GM23338 (cell line): ENCODE measurements around the gene TUB. TPM values are rescaled to one million over a fixed set of nuclear protein-coding genes. Genes with fewer than 3 reads are reported as not detected.

Experiments
- ATAC-seq: fragments of 200-7000 bp; cut with Tn5 transposase; 3 replicates; pipeline ENCODE4 v1.9.1; 2020
- DNase-seq: peaks from one replicate; pipeline ENCODE4 v3.0.0-alpha.2; 2015; ENCODE audit warnings: low spot score
- H2AFZ ChIP-seq: fragments of 200-600 bp; sonication (generic); 2 replicates; pipeline ENCODE4 v1.8.0; 2016; ENCODE audit warnings: antibody characterized with exemption, mild to moderate bottlenecking, moderate library complexity
- H3F3A ChIP-seq: fragments of 200-600 bp; sonication (generic); replicated peaks from 2 replicates; pipeline ENCODE4 v1.8.0; 2017; ENCODE audit warnings: antibody characterized with exemption, mixed run types, low read depth
- H3K27ac ChIP-seq: fragments of 200-600 bp; sonication (generic); 2 replicates; pipeline ENCODE4 v1.6.1; 2016; ENCODE audit warnings: low read depth
- H3K27me3 ChIP-seq: fragments of 200-600 bp; sonication (generic); 2 replicates; pipeline ENCODE4 v1.8.0; 2016; ENCODE audit warnings: mild to moderate bottlenecking, mixed run types, moderate library complexity; ENCODE audit not compliant: insufficient read depth
- H3K36me3 ChIP-seq: fragments of 200-600 bp; sonication (generic); 2 replicates; pipeline ENCODE4 v1.8.0; 2016; ENCODE audit warnings: mild to moderate bottlenecking; ENCODE audit not compliant: insufficient read depth
- H3K4me1 ChIP-seq: fragments of 200-600 bp; sonication (generic); 2 replicates; pipeline ENCODE4 v1.8.0; 2016; ENCODE audit warnings: mild to moderate bottlenecking, moderate library complexity; ENCODE audit not compliant: insufficient read depth
- H3K4me2 ChIP-seq: fragments of 200-600 bp; sonication (generic); 2 replicates; pipeline ENCODE4 v1.7.1; 2017; ENCODE audit warnings: mixed run types
- H3K4me3 ChIP-seq: fragments of 200-600 bp; sonication (generic); 2 replicates; pipeline ENCODE4 v1.6.1; 2016; ENCODE audit warnings: mixed run types
- H3K79me2 ChIP-seq: fragments of 200-600 bp; sonication (generic); replicated peaks from 2 replicates; pipeline ENCODE4 v1.8.0; 2017; ENCODE audit warnings: mild to moderate bottlenecking; ENCODE audit not compliant: insufficient read depth
- H3K9me2 ChIP-seq: fragments of 200-600 bp; sonication (generic); 2 replicates; pipeline ENCODE4 v1.8.0; 2017; ENCODE audit not compliant: insufficient read depth
- H4K20me1 ChIP-seq: fragments of 200-600 bp; sonication (generic); replicated peaks from 2 replicates; pipeline ENCODE4 v1.8.0; 2017; ENCODE audit warnings: mild to moderate bottlenecking; ENCODE audit not compliant: insufficient read depth
- H3K27ac Mint-ChIP-seq: 2 replicates; pipeline ENCODE4 v1.8.0; 2020; ENCODE audit warnings: inconsistent platforms, mild to moderate bottlenecking, moderate library complexity, mixed read lengths
- H3K27me3 Mint-ChIP-seq: 3 replicates; pipeline ENCODE4 v1.8.0; 2022; ENCODE audit warnings: low read depth, mild to moderate bottlenecking, moderate library complexity, mixed read lengths, inconsistent platforms; ENCODE audit not compliant: insufficient read depth, poor library complexity
- H3K36me3 Mint-ChIP-seq: 3 replicates; pipeline ENCODE4 v1.8.0; 2021; ENCODE audit warnings: low read depth, mild to moderate bottlenecking, inconsistent platforms, moderate library complexity, mixed read lengths
- H3K4me1 Mint-ChIP-seq: 3 replicates; pipeline ENCODE4 v1.8.0; 2020; ENCODE audit warnings: mild to moderate bottlenecking, inconsistent platforms, mixed read lengths
- H3K4me3 Mint-ChIP-seq: 3 replicates; pipeline ENCODE4 v1.8.0; 2021; ENCODE audit warnings: moderate library complexity, mild to moderate bottlenecking, inconsistent platforms, mixed read lengths
- H3K9me3 Mint-ChIP-seq: 3 replicates; pipeline ENCODE4 v1.8.0; 2020; ENCODE audit warnings: moderate library complexity, mild to moderate bottlenecking, inconsistent platforms, mixed read lengths
- CREB1 ChIP-seq: fragments of 250-450 bp; sonication (Bioruptor Pico); IDR thresholded peaks from 2 replicates; pipeline ENCODE4 v1.5.0; 2020; ENCODE audit warnings: low read depth, mild to moderate bottlenecking, moderate library complexity
- ETS1 ChIP-seq: IDR thresholded peaks from 2 replicates; pipeline ENCODE4 v1.6.1; 2016; ENCODE audit warnings: antibody characterized with exemption
- EZH2 ChIP-seq: fragments of 200-600 bp; sonication (generic); IDR thresholded peaks from one replicate; pipeline ENCODE4 v1.8.0; 2017; ENCODE audit warnings: antibody characterized with exemption, mild to moderate bottlenecking, low read depth; ENCODE audit not compliant: unreplicated experiment
- EZH2phosphoT487 ChIP-seq: fragments of 200-600 bp; sonication (generic); IDR thresholded peaks from one replicate; pipeline ENCODE4 v1.8.1; 2018; ENCODE audit warnings: antibody characterized with exemption; ENCODE audit not compliant: unreplicated experiment
- JUNB ChIP-seq: IDR thresholded peaks from one replicate; pipeline ENCODE4 v1.6.1; 2016; ENCODE audit warnings: antibody characterized with exemption; ENCODE audit not compliant: unreplicated experiment
- NANOG ChIP-seq: IDR thresholded peaks from 2 replicates; pipeline ENCODE4 v1.6.1; 2016; ENCODE audit warnings: antibody characterized with exemption, borderline replicate concordance
- POLR2AphosphoS5 ChIP-seq: IDR thresholded peaks from 2 replicates; pipeline ENCODE4 v1.6.1; 2016; ENCODE audit warnings: antibody characterized with exemption, low read depth
- STAT1 ChIP-seq: IDR thresholded peaks from one replicate; pipeline ENCODE4 v1.6.1; 2016; ENCODE audit warnings: antibody characterized with exemption; ENCODE audit not compliant: unreplicated experiment
- ZNF331 ChIP-seq: fragments of 250-450 bp; sonication (Bioruptor Pico); IDR thresholded peaks from 2 replicates; pipeline ENCODE4 v1.5.0; 2020; ENCODE audit warnings: low read depth, mild to moderate bottlenecking, moderate library complexity
- polyA plus RNA-seq: library from polyadenylated mRNA; unstranded; fragments of >200 nt; fragmentation: Nextera tagmentation; extraction: Ambion mirVana; gene quantifications from 2 replicates; pipeline ENCODE4 v1.2.1, GENCODE V29; 2016
- total RNA-seq: library from RNA; depleted of rRNA; stranded (reverse); fragments of >200 nt; shearing (Covaris generic); gene quantifications from 2 replicates; pipeline ENCODE4 v1.2.3, GENCODE V29; 2014
- TF ChIP-seq, protein P1 (sequence below): fragments of 250-450 bp; sonication (Bioruptor Pico); IDR thresholded peaks from 2 replicates; pipeline ENCODE4 v1.5.0; 2020; ENCODE audit warnings: mild to moderate bottlenecking, moderate library complexity

The TUB gene
- total and polyA plus RNA-seq, 2 experiments from 2014 or later = 5.5 to 30.4 TPM

DNA sequence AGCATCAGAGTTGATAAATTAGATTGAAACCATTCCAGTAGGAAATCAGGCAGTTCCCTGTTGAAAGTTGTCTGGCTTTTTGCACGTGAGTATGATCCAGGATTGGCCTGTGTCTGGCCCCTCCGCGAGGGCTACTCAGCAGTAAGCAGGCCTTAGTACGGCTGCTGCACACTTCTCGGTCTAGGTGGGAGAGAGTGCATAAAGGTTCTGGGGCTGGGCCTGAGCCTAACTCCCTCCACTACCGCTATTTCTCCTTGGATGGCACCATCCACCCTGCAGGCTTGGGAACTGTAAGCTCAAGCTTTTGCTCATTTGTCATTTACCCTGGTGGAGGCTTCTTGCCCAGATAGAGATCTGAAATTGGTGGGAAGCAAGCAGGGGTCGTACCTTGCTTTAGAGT, 22.0 kb downstream of the TUB start (continued):
- TF ChIP-seq, protein P1, sequence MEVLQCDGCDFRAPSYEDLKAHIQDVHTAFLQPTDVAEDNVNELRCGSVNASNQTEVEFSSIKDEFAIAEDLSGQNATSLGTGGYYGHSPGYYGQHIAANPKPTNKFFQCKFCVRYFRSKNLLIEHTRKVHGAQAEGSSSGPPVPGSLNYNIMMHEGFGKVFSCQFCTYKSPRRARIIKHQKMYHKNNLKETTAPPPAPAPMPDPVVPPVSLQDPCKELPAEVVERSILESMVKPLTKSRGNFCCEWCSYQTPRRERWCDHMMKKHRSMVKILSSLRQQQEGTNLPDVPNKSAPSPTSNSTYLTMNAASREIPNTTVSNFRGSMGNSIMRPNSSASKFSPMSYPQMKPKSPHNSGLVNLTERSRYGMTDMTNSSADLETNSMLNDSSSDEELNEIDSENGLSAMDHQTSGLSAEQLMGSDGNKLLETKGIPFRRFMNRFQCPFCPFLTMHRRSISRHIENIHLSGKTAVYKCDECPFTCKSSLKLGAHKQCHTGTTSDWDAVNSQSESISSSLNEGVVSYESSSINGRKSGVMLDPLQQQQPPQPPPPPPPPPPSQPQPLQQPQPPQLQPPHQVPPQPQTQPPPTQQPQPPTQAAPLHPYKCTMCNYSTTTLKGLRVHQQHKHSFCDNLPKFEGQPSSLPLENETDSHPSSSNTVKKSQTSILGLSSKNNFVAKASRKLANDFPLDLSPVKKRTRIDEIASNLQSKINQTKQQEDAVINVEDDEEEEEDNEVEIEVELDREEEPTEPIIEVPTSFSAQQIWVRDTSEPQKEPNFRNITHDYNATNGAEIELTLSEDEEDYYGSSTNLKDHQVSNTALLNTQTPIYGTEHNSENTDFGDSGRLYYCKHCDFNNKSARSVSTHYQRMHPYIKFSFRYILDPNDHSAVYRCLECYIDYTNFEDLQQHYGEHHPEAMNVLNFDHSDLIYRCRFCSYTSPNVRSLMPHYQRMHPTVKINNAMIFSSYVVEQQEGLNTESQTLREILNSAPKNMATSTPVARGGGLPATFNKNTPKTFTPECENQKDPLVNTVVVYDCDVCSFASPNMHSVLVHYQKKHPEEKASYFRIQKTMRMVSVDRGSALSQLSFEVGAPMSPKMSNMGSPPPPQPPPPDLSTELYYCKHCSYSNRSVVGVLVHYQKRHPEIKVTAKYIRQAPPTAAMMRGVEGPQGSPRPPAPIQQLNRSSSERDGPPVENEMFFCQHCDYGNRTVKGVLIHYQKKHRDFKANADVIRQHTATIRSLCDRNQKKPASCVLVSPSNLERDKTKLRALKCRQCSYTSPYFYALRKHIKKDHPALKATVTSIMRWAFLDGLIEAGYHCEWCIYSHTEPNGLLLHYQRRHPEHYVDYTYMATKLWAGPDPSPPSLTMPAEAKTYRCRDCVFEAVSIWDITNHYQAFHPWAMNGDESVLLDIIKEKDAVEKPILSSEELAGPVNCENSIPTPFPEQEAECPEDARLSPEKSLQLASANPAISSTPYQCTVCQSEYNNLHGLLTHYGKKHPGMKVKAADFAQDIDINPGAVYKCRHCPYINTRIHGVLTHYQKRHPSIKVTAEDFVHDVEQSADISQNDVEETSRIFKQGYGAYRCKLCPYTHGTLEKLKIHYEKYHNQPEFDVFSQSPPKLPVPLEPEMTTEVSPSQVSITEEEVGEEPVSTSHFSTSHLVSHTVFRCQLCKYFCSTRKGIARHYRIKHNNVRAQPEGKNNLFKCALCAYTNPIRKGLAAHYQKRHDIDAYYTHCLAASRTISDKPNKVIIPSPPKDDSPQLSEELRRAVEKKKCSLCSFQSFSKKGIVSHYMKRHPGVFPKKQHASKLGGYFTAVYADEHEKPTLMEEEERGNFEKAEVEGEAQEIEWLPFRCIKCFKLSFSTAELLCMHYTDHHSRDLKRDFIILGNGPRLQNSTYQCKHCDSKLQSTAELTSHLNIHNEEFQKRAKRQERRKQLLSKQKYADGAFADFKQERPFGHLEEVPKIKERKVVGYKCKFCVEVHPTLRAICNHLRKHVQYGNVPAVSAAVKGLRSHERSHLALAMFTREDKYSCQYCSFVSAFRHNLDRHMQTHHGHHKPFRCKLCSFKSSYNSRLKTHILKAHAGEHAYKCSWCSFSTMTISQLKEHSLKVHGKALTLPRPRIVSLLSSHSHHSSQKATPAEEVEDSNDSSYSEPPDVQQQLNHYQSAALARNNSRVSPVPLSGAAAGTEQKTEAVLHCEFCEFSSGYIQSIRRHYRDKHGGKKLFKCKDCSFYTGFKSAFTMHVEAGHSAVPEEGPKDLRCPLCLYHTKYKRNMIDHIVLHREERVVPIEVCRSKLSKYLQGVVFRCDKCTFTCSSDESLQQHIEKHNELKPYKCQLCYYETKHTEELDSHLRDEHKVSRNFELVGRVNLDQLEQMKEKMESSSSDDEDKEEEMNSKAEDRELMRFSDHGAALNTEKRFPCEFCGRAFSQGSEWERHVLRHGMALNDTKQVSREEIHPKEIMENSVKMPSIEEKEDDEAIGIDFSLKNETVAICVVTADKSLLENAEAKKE (CRISPR knock-in tag) = no peak

DNA sequence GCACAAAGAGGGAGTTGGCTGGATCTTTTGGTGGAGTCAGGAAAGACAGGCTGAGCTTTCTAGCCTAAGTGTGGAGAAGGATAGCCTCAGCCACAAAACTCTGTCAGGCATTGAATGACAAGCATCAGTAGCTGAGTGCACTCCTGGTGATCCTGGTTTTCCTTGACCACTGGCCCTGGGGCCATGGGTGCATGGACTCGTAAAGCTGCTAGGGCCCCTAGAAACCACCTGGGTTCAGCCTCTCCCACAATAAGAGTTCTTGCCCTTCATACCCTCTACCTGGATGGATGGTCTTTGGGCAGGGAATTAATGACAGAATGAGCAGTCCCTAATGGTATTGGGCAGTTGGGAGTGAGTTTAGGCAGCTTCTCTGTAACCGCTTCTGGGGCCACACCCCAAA, 22.9 kb downstream of the TUB start:
- peaks cover 13% of the 10 kb centered on the region; the same call in 1 of the 2 replicates for H3K36me3 ChIP-seq
- H3K4me2 ChIP-seq = no peak overlapping the region
- H4K20me1 ChIP-seq = peaks cover 4% of the 10 kb centered on the region; the same call in 1 of the 2 replicates
- peaks cover 29% of the 10 kb centered on the region for H3K36me3 Mint-ChIP-seq
- no peak for DNase-seq
- H3K27me3 ChIP-seq = no peaks in the 10 kb centered on the region
- H3K4me3 ChIP-seq = no peak overlapping the region
- H3F3A ChIP-seq = no peaks in the 10 kb centered on the region
- no peak overlapping the region for H3K27ac ChIP-seq
- no peak overlapping the region for H3K27ac Mint-ChIP-seq
- no peaks in the 10 kb centered on the region for H3K9me2 ChIP-seq
- H2AFZ ChIP-seq = no peak overlapping the region
- no peaks in the 10 kb centered on the region for H3K4me1 ChIP-seq
- no peaks in the 10 kb centered on the region for H3K27me3 Mint-ChIP-seq
- H3K79me2 ChIP-seq = no peaks in the 10 kb centered on the region
- ATAC-seq = no peak
- H3K4me3 Mint-ChIP-seq = no peak overlapping the region
- H3K9me3 Mint-ChIP-seq = no peaks in the 10 kb centered on the region
- no peaks in the 10 kb centered on the region for H3K4me1 Mint-ChIP-seq
- no peak for TF ChIP-seq CREB1 (CRISPR knock-in tag)
- no peak for TF ChIP-seq ETS1
- no peak for TF ChIP-seq EZH2phosphoT487
- no peak for TF ChIP-seq ZNF331 (CRISPR knock-in tag)
- no peak for TF ChIP-seq EZH2
- TF ChIP-seq POLR2AphosphoS5 = no peak
- TF ChIP-seq, protein P1 (CRISPR knock-in tag) = no peak
- TF ChIP-seq STAT1 = no peak
- TF ChIP-seq JUNB = no peak
- TF ChIP-seq NANOG = no peak
